Adipocyte (in vitro differentiated cells): ENCODE results near the gene FBLN1.
"Not testable (repeated sequence)": the region's sequence is repeated elsewhere in the genome, so short reads cannot be mapped to it uniquely, and the experiment has no call there.

Experiments used
- DNase-seq: peaks from one replicate; pipeline ENCODE4 v3.0.0-alpha.2; 2015; ENCODE audit warnings: low read depth
- H3K27me3 ChIP-seq: replicated peaks from 2 replicates; pipeline ENCODE4 v1.7.0; 2013; ENCODE audit warnings: mild to moderate bottlenecking, low read length, moderate library complexity; ENCODE audit not compliant: control insufficient read depth, insufficient read depth
- H3K36me3 ChIP-seq: 2 replicates; pipeline ENCODE4 v1.7.0; 2013; ENCODE audit warnings: low read length, mild to moderate bottlenecking, moderate library complexity; ENCODE audit not compliant: control insufficient read depth, insufficient read depth, severe bottlenecking
- H3K4me1 ChIP-seq: 2 replicates; pipeline ENCODE4 v1.7.0; 2013; ENCODE audit warnings: mild to moderate bottlenecking, low read length, moderate library complexity; ENCODE audit not compliant: control insufficient read depth, insufficient read depth
- H3K4me3 ChIP-seq: 2 replicates; pipeline ENCODE4 v1.7.0; 2013; ENCODE audit warnings: mild to moderate bottlenecking, low read length, moderate library complexity
- H3K9ac ChIP-seq: 2 replicates; pipeline ENCODE4 v1.7.0; 2013; ENCODE audit warnings: mild to moderate bottlenecking, low read length, moderate library complexity
- H3K9me3 ChIP-seq: 2 replicates; pipeline ENCODE4 v1.7.0; 2013; ENCODE audit warnings: mild to moderate bottlenecking, low read length, moderate library complexity; ENCODE audit not compliant: control insufficient read depth

FBLN1 gene

GRCh38 chr22:45603619-45604018 lies 100.9 kb downstream of the FBLN1 start:
- Histone ChIP-seq H3K27me3 (no peaks in the 10 kb centered on the region), H3K4me1 (peaks cover 49% of the 10 kb centered on the region), H3K9ac (no peak overlapping the region), H3K9me3 (no peaks in the 10 kb centered on the region), H3K4me3 (no peak overlapping the region), H3K36me3 (no peaks in the 10 kb centered on the region)
- DNase-seq: no peak

- H3K27me3 ChIP-seq, H3K9me3 ChIP-seq, H3K9ac ChIP-seq, H3K36me3 ChIP-seq, DNase-seq, H3K4me3 ChIP-seq: not testable (repeated sequence)
- H3K4me1 ChIP-seq: peaks cover 29% of the 10 kb centered on the region
Observed at GRCh38 chr22:45608045-45608444, 105.4 kb downstream of the FBLN1 start.

GRCh38 chr22:45608763-45609180 lies 106.1 kb downstream of the FBLN1 start:
- Histone ChIP-seq H3K4me1 (peaks cover 23% of the 10 kb centered on the region), H3K36me3 (no peaks in the 10 kb centered on the region), H3K9me3 (no peaks in the 10 kb centered on the region), H3K27me3 (no peaks in the 10 kb centered on the region), H3K9ac (no peak overlapping the region), H3K4me3 (no peak overlapping the region)
- DNase-seq: peak; percentile 74

- peaks cover 13% of the 10 kb centered on the region for H3K4me1 ChIP-seq
- H3K4me3 ChIP-seq: peak overlapping the region; percentile 75
- peak; percentile 85 for DNase-seq
- peak overlapping the region; percentile 80 for H3K9ac ChIP-seq
- H3K27me3 ChIP-seq: peaks cover 6% of the 10 kb centered on the region
- H3K9me3 ChIP-seq: peaks cover 6% of the 10 kb centered on the region
- no peaks in the 10 kb centered on the region for H3K36me3 ChIP-seq
Observed at GRCh38 chr22:45612451-45612901, 109.8 kb downstream of the FBLN1 start.

GRCh38 chr22:45612940-45613339 lies 110.3 kb downstream of the FBLN1 start:
- DNase-seq: no peak
- no peaks in the 10 kb centered on the region for H3K36me3 ChIP-seq
- peak overlapping the region; percentile 80 for H3K9ac ChIP-seq
- H3K4me1 ChIP-seq: peaks cover 11% of the 10 kb centered on the region
- peak overlapping the region; percentile 75 for H3K4me3 ChIP-seq
- peaks cover 6% of the 10 kb centered on the region for H3K9me3 ChIP-seq
- H3K27me3 ChIP-seq: peaks cover 6% of the 10 kb centered on the region

GRCh38 chr22:45615364-45615763 lies 112.7 kb downstream of the FBLN1 start:
- Histone ChIP-seq H3K36me3 (no peaks in the 10 kb centered on the region), H3K4me3 (no peak overlapping the region), H3K27me3 (peaks cover 6% of the 10 kb centered on the region), H3K4me1 (peaks cover 11% of the 10 kb centered on the region), H3K9ac (no peak overlapping the region), H3K9me3 (peaks cover 6% of the 10 kb centered on the region)
- DNase-seq: no peak

- H3K9ac ChIP-seq: no peak overlapping the region
- H3K36me3 ChIP-seq: no peaks in the 10 kb centered on the region
- peaks cover 11% of the 10 kb centered on the region for H3K4me1 ChIP-seq
- no peak overlapping the region for H3K4me3 ChIP-seq
- peaks cover 6% of the 10 kb centered on the region for H3K9me3 ChIP-seq
- H3K27me3 ChIP-seq: peaks cover 6% of the 10 kb centered on the region
- DNase-seq: no peak
Observed at GRCh38 chr22:45616432-45616831, 113.7 kb downstream of the FBLN1 start.

- Histone ChIP-seq H3K9ac (no peak overlapping the region), H3K9me3 (peaks cover 6% of the 10 kb centered on the region), H3K36me3 (no peaks in the 10 kb centered on the region), H3K27me3 (peaks cover 6% of the 10 kb centered on the region), H3K4me3 (no peak overlapping the region), H3K4me1 (peaks cover 2% of the 10 kb centered on the region)
- DNase-seq: no peak
Observed at GRCh38 chr22:45617948-45618347, 115.3 kb downstream of the FBLN1 start.

GRCh38 chr22:45620706-45621105 lies 118.0 kb downstream of the FBLN1 start:
- Histone ChIP-seq H3K27me3 (no peaks in the 10 kb centered on the region), H3K36me3 (no peaks in the 10 kb centered on the region), H3K9me3 (peaks cover 6% of the 10 kb centered on the region), H3K4me3 (no peak overlapping the region), H3K9ac (no peak overlapping the region), H3K4me1 (peaks cover 11% of the 10 kb centered on the region)
- no peak for DNase-seq

GRCh38 chr22:45621836-45622600 lies 119.3 kb downstream of the FBLN1 start:
- Histone ChIP-seq H3K4me3 (no peak overlapping the region), H3K9me3 (no peaks in the 10 kb centered on the region), H3K9ac (no peak overlapping the region), H3K36me3 (no peaks in the 10 kb centered on the region), H3K27me3 (no peaks in the 10 kb centered on the region), H3K4me1 (peaks cover 11% of the 10 kb centered on the region)
- no peak for DNase-seq

- H3K9ac ChIP-seq, H3K9me3 ChIP-seq, H3K27me3 ChIP-seq, H3K36me3 ChIP-seq, H3K4me3 ChIP-seq, DNase-seq: not testable (repeated sequence)
- H3K4me1 ChIP-seq: peaks cover 11% of the 10 kb centered on the region
Observed at GRCh38 chr22:45623464-45624145, 120.9 kb downstream of the FBLN1 start.
